Body of pancreas (tissue), 4 donors: ENCODE results near the gene FAS. TPM values are rescaled to one million over a fixed set of nuclear protein-coding genes. Genes with fewer than 3 reads are reported as not detected.
"Not testable (repeated sequence)": the region's sequence is repeated elsewhere in the genome, so short reads cannot be mapped to it uniquely, and the experiment has no call there.

Source experiments
- ATAC-seq: fragments of 150-250 bp; one replicate; pipeline ENCODE4 v1.9.1; 2016
- DNase-seq, 4 donors: peaks; one replicate each; pipeline ENCODE4 v3.0.0-alpha.2; 2019
- H3K27ac ChIP-seq, 4 donors: fragments of 200-600 bp; sonication (generic); 1 replicate in 3 of 4; 2 replicates in 1 of 4; pipeline versions ENCODE4 v1.5.1 to v1.6.1; 2016 to 2019; ENCODE audit warnings: mild to moderate bottlenecking in 1 of 4, mixed read lengths in 1 of 4, moderate library complexity in 1 of 4
- H3K27me3 ChIP-seq, 2 donors: fragments of 200-600 bp; sonication (generic); one replicate each; pipeline ENCODE4 v1.6.0; 2016; ENCODE audit warnings: mild to moderate bottlenecking in 1 of 2
- H3K36me3 ChIP-seq, 2 donors: fragments of 200-600 bp; sonication (generic); replicated peaks in 1 of 2; 2 replicates each; pipeline ENCODE4 v1.5.1; 2016; ENCODE audit warnings: low read depth in 2 of 2; ENCODE audit not compliant: insufficient read depth in 1 of 2
- H3K4me1 ChIP-seq: fragments of 200-600 bp; sonication (generic); one replicate; pipeline ENCODE4 v1.6.0; 2016
- H3K4me3 ChIP-seq, 2 donors: fragments of 200-600 bp; sonication (generic); 1 replicate in 1 of 2; 2 replicates in 1 of 2; pipeline ENCODE4 v1.5.1; 2016 to 2019
- H3K9me3 ChIP-seq, 3 donors: fragments of 200-600 bp; sonication (generic); 1 replicate in 2 of 3; 2 replicates in 1 of 3; pipeline ENCODE4 v1.5.1; 2016
- CTCF ChIP-seq, 7 experiments: fragments of 450-650 bp in 4 of 7; fragments of 200-600 bp in 3 of 7; sonication (generic) in 3 of 7; IDR thresholded peaks; one replicate each; pipeline ENCODE4 v1.5.1; 2016 to 2019; ENCODE audit warnings: antibody characterized with exemption in 7 of 7
- POLR2A ChIP-seq, 3 donors: fragments of 450-650 bp; IDR thresholded peaks; one replicate each; pipeline ENCODE4 v1.6.1; 2016; ENCODE audit warnings: antibody characterized with exemption in 3 of 3, mild to moderate bottlenecking in 2 of 3
- WGBS, 2 donors: methylation state at CpG; one replicate each; pipeline ENCODE4 v1.1.5; 2017; 5-methylcytosine and 5-hydroxymethylcytosine counted together
- intact Hi-C: fragments of 100-400 bp; cut with DNase I; formaldehyde crosslinking; loops from one replicate; pipeline ENCODE4 v1.15.1; 2023
- total RNA-seq, 2 donors: library from RNA; depleted of rRNA; stranded (reverse); fragments of >200 nt; gene quantifications; one replicate each; pipeline ENCODE4 v1.1.0, GENCODE V29; 2016

The FAS gene
- total RNA-seq, 2 donors from 2014 or later, result 13.7 to 22.1 TPM

DNA sequence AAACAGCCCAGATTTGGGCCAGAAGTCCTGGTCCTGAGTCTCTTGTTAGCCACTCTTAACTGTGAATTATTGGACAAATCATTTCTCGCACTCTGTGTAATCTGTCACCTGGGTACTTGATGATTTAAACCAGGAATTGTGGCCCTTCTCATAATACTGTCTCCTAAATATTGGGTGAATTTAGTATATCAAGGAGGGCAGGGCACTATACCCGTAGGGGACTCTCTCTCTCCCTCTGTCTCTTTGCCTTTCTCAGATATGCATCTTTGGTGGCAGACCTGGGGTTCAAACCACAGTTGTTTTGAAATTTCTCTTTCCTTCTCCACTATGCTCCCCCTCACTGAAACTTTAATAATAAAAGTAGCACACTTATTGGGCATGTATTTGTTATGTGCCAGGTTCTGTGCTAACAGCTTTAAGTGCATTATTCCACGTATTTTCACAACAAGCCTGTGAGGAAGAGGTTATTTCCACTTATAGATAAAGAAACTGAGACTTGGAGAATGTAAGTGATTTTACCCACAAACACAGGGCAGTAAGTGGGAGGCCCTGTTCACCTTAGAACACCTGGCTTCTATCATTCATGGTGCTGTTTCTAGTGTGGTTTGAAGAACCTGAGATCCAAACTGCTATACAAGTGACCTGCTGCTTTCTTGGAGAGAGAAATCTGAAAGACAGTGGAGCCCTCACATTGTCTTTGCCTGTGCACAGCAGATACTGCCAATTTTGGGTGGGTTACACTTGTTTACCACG lies 11.8 kb downstream of the FAS start:
- peak overlapping the region in 1 of 4 donors; percentile 50 for H3K27ac ChIP-seq
- H3K9me3 ChIP-seq, result no peaks in the 10 kb centered on the region

GRCh38 chr10:89003344-89003743 lies 12.7 kb downstream of the FAS start:
- no peaks in the 10 kb centered on the region for H3K36me3 ChIP-seq
- no peaks in the 10 kb centered on the region for H3K27me3 ChIP-seq
- intact Hi-C loops, result no loop called here
- no peaks in the 10 kb centered on the region for H3K9me3 ChIP-seq
- 14 to 45% methylated on average over 2 of the region's 2 CpGs for WGBS, 2 donors
- DNase-seq, result no peak
- H3K4me3 ChIP-seq, result no peak overlapping the region
- no peak overlapping the region for H3K27ac ChIP-seq
- H3K4me1 ChIP-seq, result peaks cover 16% of the 10 kb centered on the region
- TF ChIP-seq POLR2A (IDR thresholded peaks at IDR 0.05) (no peak), CTCF (IDR thresholded peaks at IDR 0.05) (no peak)
- ATAC-seq, result no peak

More for the DNA sequence above, 11.8 kb downstream of the FAS start:
- Histone ChIP-seq H3K4me1 (peaks cover 16% of the 10 kb centered on the region), H3K36me3 (no peaks in the 10 kb centered on the region), H3K27me3 (no peaks in the 10 kb centered on the region), H3K4me3 (no peak overlapping the region)
- ATAC-seq, result no peak
- no peak for TF ChIP-seq CTCF (IDR thresholded peaks at IDR 0.05)
- no peak for TF ChIP-seq POLR2A (IDR thresholded peaks at IDR 0.05)
- no peak for DNase-seq
- WGBS, 2 donors, result 68 to 70% methylated on average over 4 of the region's 4 CpGs
- intact Hi-C loops, result no loop called here

- ATAC-seq, result no peak
- WGBS, 2 donors, result 62 to 88% methylated on average over 3 of the region's 3 CpGs
- Histone ChIP-seq H3K9me3 (no peaks in the 10 kb centered on the region), H3K4me1 (peaks cover 11% of the 10 kb centered on the region), H3K4me3 (no peak overlapping the region), H3K27me3 (no peaks in the 10 kb centered on the region), H3K36me3 (no peaks in the 10 kb centered on the region), H3K27ac (no peak overlapping the region)
- intact Hi-C loops, result no loop called here
- no peak for TF ChIP-seq POLR2A (IDR thresholded peaks at IDR 0.05)
- no peak for TF ChIP-seq CTCF (IDR thresholded peaks at IDR 0.05)
- no peak for DNase-seq
Observed at GRCh38 chr10:89007129-89007893, 16.7 kb downstream of the FAS start.

GRCh38 chr10:89018700-89019346 lies 28.2 kb downstream of the FAS start:
- H3K27ac ChIP-seq, H3K4me1 ChIP-seq, ATAC-seq, H3K9me3 ChIP-seq, H3K36me3 ChIP-seq, intact Hi-C loops, H3K4me3 ChIP-seq, DNase-seq, H3K27me3 ChIP-seq: not testable (repeated sequence)
- WGBS, 2 donors, result 84% methylated on average over 12 of the region's 15 CpGs; no CpG with 5 or more reads in 1 of the 2 donors
